ENCODE data around the gene LAMA4. TPM values are rescaled to one million over a fixed set of nuclear protein-coding genes. Genes with fewer than 3 reads are reported as not detected.
A peak's percentile ranks its signal among the peaks of the same experiment; 100 is the strongest.

LAMA4 gene
- total RNA-seq, 1 experiment from 2014 or later = 11.9 TPM

GRCh38 chr6:112148103-112148502, 106.3 kb downstream of the LAMA4 start:
- BruUV-seq (replicated peaks) = no TSS peak
- no peaks in the 10 kb centered on the region for H3K4me1 ChIP-seq (ENCODE audit: control insufficient read depth, insufficient read depth, low read length)
- H3K36me3 ChIP-seq (ENCODE audit: control insufficient read depth, insufficient read depth, low read length) = no peaks in the 10 kb centered on the region
- ChIA-PET POLR2A (no interaction called here), CTCF (no interaction called here)
- no peak overlapping the region for H3K27ac ChIP-seq (ENCODE audit: low read length)
- no peaks in the 10 kb centered on the region for H3K27me3 ChIP-seq (ENCODE audit: control insufficient read depth, insufficient read depth, low read length)
- H3K9me3 ChIP-seq (ENCODE audit: control insufficient read depth, insufficient read depth, low read depth, low read length) = no peaks in the 10 kb centered on the region
- H3K4me3 ChIP-seq (ENCODE audit: low read depth in 2 of 2, low read length in 2 of 2) = no peak overlapping the region
- ATAC-seq = no peak
- DNase-seq (ENCODE audit: low read depth, low spot score) = no peak
- intact Hi-C loops (cut with micrococcal nuclease; ENCODE audit: unreplicated experiment) (no loop called here), in situ Hi-C loops (cut with HindIII; ENCODE audit: low pct_unique_long_range_greater_than_20kb, low sequenced_read_pairs) (no loop called here)
- TF ChIP-seq TCF7L2 (IDR thresholded peaks at IDR 0.05; ENCODE audit: low read depth, low read length) (no peak), CTCF (IDR thresholded peaks at IDR 0.05) (no peak), SIN3A (IDR thresholded peaks at IDR 0.05; ENCODE audit: borderline replicate concordance, insufficient read depth, low read depth, low read length) (no peak), REST (IDR thresholded peaks at IDR 0.05; ENCODE audit: insufficient read depth in 1 of 2, low read depth in 2 of 2, low read length in 1 of 2) (no peak), POLR2AphosphoS5 (IDR thresholded peaks at IDR 0.05; ENCODE audit: low read depth, low read length) (no peak)

GRCh38 chr6:112145080-112145573, 109.2 kb downstream of the LAMA4 start:
- in situ Hi-C loops (cut with HindIII; ENCODE audit: low pct_unique_long_range_greater_than_20kb, low sequenced_read_pairs) (no loop called here), intact Hi-C loops (cut with micrococcal nuclease; ENCODE audit: unreplicated experiment) (no loop called here)
- POLR2A ChIA-PET = no interaction called here
- H3K27ac ChIP-seq (ENCODE audit: low read length) = no peak overlapping the region
- BruUV-seq (replicated peaks) = no TSS peak
- ATAC-seq = peak; percentile 54
- no peak for TF ChIP-seq POLR2AphosphoS5 (IDR thresholded peaks at IDR 0.05; ENCODE audit: low read depth, low read length)
- no peak for TF ChIP-seq REST (IDR thresholded peaks at IDR 0.05; ENCODE audit: insufficient read depth in 1 of 2, low read depth in 2 of 2, low read length in 1 of 2)
- TF ChIP-seq CTCF (IDR thresholded peaks at IDR 0.05) = peak; percentile 8; the same call in 1 of the 2 replicates
- no peaks in the 10 kb centered on the region for H3K36me3 ChIP-seq (ENCODE audit: control insufficient read depth, insufficient read depth, low read length)
- no peak for DNase-seq (ENCODE audit: low read depth, low spot score)
- no peak overlapping the region for H3K4me3 ChIP-seq (ENCODE audit: low read depth in 2 of 2, low read length in 2 of 2)
- no peaks in the 10 kb centered on the region for H3K4me1 ChIP-seq (ENCODE audit: control insufficient read depth, insufficient read depth, low read length)
- H3K9me3 ChIP-seq (ENCODE audit: control insufficient read depth, insufficient read depth, low read depth, low read length) = no peaks in the 10 kb centered on the region
- H3K27me3 ChIP-seq (ENCODE audit: control insufficient read depth, insufficient read depth, low read length) = no peaks in the 10 kb centered on the region
- CTCF ChIA-PET = interaction anchor here (1.2 kb wide), 1 partner anchor 18 kb away, joined by 7 read pairs; no protein-coding TSS in a partner anchor

Data from Panc1 (cell line).